ENCODE measurements around the gene ZNF217. TPM values are rescaled to one million over a fixed set of nuclear protein-coding genes. Genes with fewer than 3 reads are reported as not detected.
A peak's percentile ranks its signal among the peaks of the same experiment; 100 is the strongest.
"Not testable (repeated sequence)": the region's sequence is repeated elsewhere in the genome, so short reads cannot be mapped to it uniquely, and the experiment has no call there.

The ZNF217 gene
- total RNA-seq, 4 donors from 2014 or later, result 37.8 to 67.6 (median 50.5) TPM

DNA sequence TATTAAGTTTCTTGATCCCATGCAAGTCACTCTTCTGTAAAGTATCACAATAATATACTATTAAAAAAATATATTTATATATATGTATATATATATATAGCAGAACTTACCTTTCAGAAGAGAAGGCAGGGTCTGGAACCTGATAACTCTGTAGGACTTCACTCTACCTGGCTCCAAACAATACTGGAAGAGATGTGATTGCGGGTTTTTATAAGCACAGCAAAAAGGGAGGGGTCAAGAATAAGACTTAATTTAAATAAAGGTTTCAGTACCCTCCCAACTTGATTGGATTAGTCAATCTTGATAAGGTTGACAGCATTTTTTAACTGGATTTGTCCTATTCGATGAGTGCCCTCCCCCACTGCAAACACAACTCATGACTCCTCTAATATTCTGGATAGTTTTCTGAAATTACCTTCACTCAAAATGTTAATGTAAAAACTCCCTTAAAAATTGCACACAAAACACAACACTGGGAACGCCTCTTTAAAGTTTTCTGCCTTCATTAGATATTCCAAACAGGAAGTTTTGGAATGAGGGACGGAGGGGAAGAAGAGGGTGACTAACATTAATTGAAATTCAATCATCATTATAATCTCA is 4.0 kb upstream of the ZNF217 start:
- intact Hi-C loops (cut with DNase I; ENCODE audit: low total_unique reads), result no loop called here
- H3K4me3 ChIP-seq (ENCODE audit: low read depth, poor library complexity, severe bottlenecking), result no peak overlapping the region
- WGBS, 2 donors, result 41 to 49% methylated on average over 4 of the region's 4 CpGs
- no peak for DNase-seq (ENCODE audit: low spot score in 2 of 2)
- TF ChIP-seq, protein P1, sequence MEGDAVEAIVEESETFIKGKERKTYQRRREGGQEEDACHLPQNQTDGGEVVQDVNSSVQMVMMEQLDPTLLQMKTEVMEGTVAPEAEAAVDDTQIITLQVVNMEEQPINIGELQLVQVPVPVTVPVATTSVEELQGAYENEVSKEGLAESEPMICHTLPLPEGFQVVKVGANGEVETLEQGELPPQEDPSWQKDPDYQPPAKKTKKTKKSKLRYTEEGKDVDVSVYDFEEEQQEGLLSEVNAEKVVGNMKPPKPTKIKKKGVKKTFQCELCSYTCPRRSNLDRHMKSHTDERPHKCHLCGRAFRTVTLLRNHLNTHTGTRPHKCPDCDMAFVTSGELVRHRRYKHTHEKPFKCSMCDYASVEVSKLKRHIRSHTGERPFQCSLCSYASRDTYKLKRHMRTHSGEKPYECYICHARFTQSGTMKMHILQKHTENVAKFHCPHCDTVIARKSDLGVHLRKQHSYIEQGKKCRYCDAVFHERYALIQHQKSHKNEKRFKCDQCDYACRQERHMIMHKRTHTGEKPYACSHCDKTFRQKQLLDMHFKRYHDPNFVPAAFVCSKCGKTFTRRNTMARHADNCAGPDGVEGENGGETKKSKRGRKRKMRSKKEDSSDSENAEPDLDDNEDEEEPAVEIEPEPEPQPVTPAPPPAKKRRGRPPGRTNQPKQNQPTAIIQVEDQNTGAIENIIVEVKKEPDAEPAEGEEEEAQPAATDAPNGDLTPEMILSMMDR (IDR thresholded peaks at IDR 0.05), result no peak
- TF ChIP-seq POLR2A (IDR thresholded peaks at IDR 0.05), result no peak

DNA sequence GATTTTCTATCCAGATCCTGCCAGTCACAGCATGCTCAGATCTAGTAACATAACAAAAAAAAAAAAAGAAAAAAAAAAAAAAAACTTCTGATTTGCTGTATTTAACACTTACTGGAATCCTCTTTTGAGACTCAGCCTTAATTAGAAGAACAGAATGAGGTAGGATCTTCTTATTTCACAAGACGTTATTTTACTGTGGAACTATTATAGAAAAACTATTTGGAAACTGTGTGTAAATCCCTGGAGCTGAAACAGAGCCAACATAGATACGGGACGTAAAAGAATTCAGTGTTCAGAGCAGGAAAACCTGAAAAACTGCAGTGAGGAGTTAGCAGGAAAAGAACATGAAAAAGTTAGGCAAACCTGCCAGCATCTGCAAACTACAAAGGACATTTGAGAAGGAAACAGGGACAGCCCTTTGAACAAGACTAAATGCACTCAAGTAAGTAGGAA is 3.4 kb upstream of the ZNF217 start:
- TF ChIP-seq, protein P1 (IDR thresholded peaks at IDR 0.05), result no peak
- intact Hi-C loops (cut with DNase I; ENCODE audit: low total_unique reads), result no loop called here
- no peak for DNase-seq (ENCODE audit: low spot score in 2 of 2)
- 31 to 34% methylated on average over 3 of the region's 3 CpGs for WGBS, 2 donors
- no peak overlapping the region for H3K4me3 ChIP-seq (ENCODE audit: low read depth, poor library complexity, severe bottlenecking)

GRCh38 chr20:53596189-53597001 is 2.8 kb upstream of the ZNF217 start:
- intact Hi-C loops (cut with DNase I; ENCODE audit: low total_unique reads); H3K4me3 ChIP-seq (ENCODE audit: low read depth, poor library complexity, severe bottlenecking): not testable (repeated sequence)
- peak in 1 of 2 donors; percentile 74 for DNase-seq (ENCODE audit: low spot score in 2 of 2)
- 21 to 28% methylated on average over 12 of the region's 12 CpGs for WGBS, 2 donors

GRCh38 chr20:53595742-53596141 is 2.1 kb upstream of the ZNF217 start:
- H3K4me3 ChIP-seq (ENCODE audit: low read depth, poor library complexity, severe bottlenecking); intact Hi-C loops (cut with DNase I; ENCODE audit: low total_unique reads); DNase-seq (ENCODE audit: low spot score in 2 of 2): not testable (repeated sequence)
- 24% methylated on average over 3 of the region's 3 CpGs for WGBS, 2 donors

DNA sequence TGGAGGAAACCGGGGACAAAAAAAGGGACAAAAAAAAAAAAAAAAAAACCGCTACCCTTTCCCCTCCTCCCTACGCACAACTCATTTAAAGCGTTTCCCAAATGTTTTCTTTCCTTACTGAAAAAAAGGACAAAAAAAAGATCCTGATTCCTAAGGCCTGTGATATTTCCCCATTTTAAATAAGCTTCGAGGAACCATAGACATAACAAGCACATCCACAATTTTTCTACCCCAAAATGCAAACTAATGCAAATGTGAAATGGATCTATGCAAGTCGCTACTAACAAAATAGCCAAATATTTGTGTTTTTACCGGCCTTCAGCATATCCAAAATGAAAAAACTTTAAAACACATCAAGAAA is 1.4 kb upstream of the ZNF217 start:
- DNase-seq (ENCODE audit: low spot score in 2 of 2), result no peak
- TF ChIP-seq, protein P1 (IDR thresholded peaks at IDR 0.05), result no peak
- no peak for TF ChIP-seq POLR2A (IDR thresholded peaks at IDR 0.05)
- intact Hi-C loops (cut with DNase I; ENCODE audit: low total_unique reads), result no loop called here
- H3K4me3 ChIP-seq (ENCODE audit: low read depth, poor library complexity, severe bottlenecking), result no peak overlapping the region
- WGBS, 2 donors, result 4 to 5% methylated on average over 7 of the region's 7 CpGs

GRCh38 chr20:53594068-53595017 is 704 bp upstream of the ZNF217 start:
- H3K4me3 ChIP-seq (ENCODE audit: low read depth, poor library complexity, severe bottlenecking), result peak overlapping the region; percentile 96
- intact Hi-C loops (cut with DNase I; ENCODE audit: low total_unique reads), result no loop called here
- DNase-seq (ENCODE audit: low spot score in 2 of 2), result peak; percentile 93 to 99
- TF ChIP-seq, protein P1 (IDR thresholded peaks at IDR 0.05), result no peak
- peak in 1 of 2 donors; percentile 33 for TF ChIP-seq POLR2A (IDR thresholded peaks at IDR 0.05)
- 0 to 2% methylated on average over 24 to 31 of the region's 110 CpGs for WGBS, 2 donors
